ENCODE results near the gene TRAF1.

Gene TRAF1

GRCh38 chr9:120882935-120883607 is 43.5 kb downstream of the TRAF1 start:
- no peak overlapping the region for H3K4me3 ChIP-seq (replicated peaks in 1 of 2; ENCODE audit: low read depth in 2 of 2, low read length in 2 of 2)
- no peak for TF ChIP-seq CTCF (IDR thresholded peaks at IDR 0.05; ENCODE audit: low read depth, low read length)
- no peak for DNase-seq (ENCODE audit: low read depth in 2 of 2)

- no peak overlapping the region for H3K4me3 ChIP-seq (replicated peaks in 1 of 2; ENCODE audit: low read depth in 2 of 2, low read length in 2 of 2)
- TF ChIP-seq CTCF (IDR thresholded peaks at IDR 0.05; ENCODE audit: low read depth, low read length) = no peak
Observed at GRCh38 chr9:120879446-120879845, 47.1 kb downstream of the TRAF1 start.

GRCh38 chr9:120878188-120879130 is 48.1 kb downstream of the TRAF1 start:
- no peak for TF ChIP-seq CTCF (IDR thresholded peaks at IDR 0.05; ENCODE audit: low read depth, low read length)
- H3K4me3 ChIP-seq (replicated peaks in 1 of 2; ENCODE audit: low read depth in 2 of 2, low read length in 2 of 2) = no peak overlapping the region
- DNase-seq (ENCODE audit: low read depth in 2 of 2) = no peak

More at GRCh38 chr9:120879446-120879845, 47.1 kb downstream of the TRAF1 start:
- no peak for DNase-seq (ENCODE audit: low read depth in 2 of 2)

GRCh38 chr9:120877276-120878034 is 49.1 kb downstream of the TRAF1 start:
- peak; percentile 60 to 62 for DNase-seq (ENCODE audit: low read depth in 2 of 2)

GRCh38 chr9:120876842-120877240 is 49.8 kb downstream of the TRAF1 start, which contains the start of gene PHF19:
Gene PHF19 (minus strand): TSS chr9:120877188. CDS start chr9:120874741, 2,447 bp downstream.
- H3K4me3 ChIP-seq (replicated peaks in 1 of 2; ENCODE audit: low read depth in 2 of 2, low read length in 2 of 2) = peak within 1 kb of the TSS; percentile 73 to 75
- no peak for TF ChIP-seq CTCF (IDR thresholded peaks at IDR 0.05; ENCODE audit: low read depth, low read length)
- DNase-seq (ENCODE audit: low read depth in 2 of 2) = peak; percentile 37 to 49

More at GRCh38 chr9:120877276-120878034, 49.1 kb downstream of the TRAF1 start:
- TF ChIP-seq CTCF (IDR thresholded peaks at IDR 0.05; ENCODE audit: low read depth, low read length) = no peak
- peak overlapping the region; percentile 73 to 75 for H3K4me3 ChIP-seq (replicated peaks in 1 of 2; ENCODE audit: low read depth in 2 of 2, low read length in 2 of 2)
